Measurements from ENCODE around the gene GPR161. TPM values are rescaled to one million over a fixed set of nuclear protein-coding genes. Genes with fewer than 3 reads are reported as not detected.

GPR161 gene
- total and polyA plus RNA-seq, 9 of the 15 experiments (the other 6 are each of a cell fraction or from before 2014, with no cell fraction given), result 0.15 to 2.4 (median 0.76) TPM

GRCh38 chr1:168082008-168082876 is 54.5 kb downstream of the GPR161 start:
- 42% methylated on average over 8 of the region's 8 CpGs for whole genome bisulfite sequencing (ENCODE audit: insufficient coverage, low coverage, missing lambda C conversion rate)
- POLR2A ChIA-PET, result interaction anchor here (0.6 to 1.3 kb wide), 9 partner anchors 9 to 367 kb away, joined by 3 to 8 read pairs (median 5); partner anchors contain the start of genes DCAF6 and MPC2
- BruUV-seq (replicated peaks), result no TSS peak
- no peak overlapping the region; the same call in 2 of the 3 replicates for H3K27ac ChIP-seq (ENCODE audit: extremely low read depth, low read depth, low read length)
- CTCF ChIA-PET (ENCODE audit: low intra/inter-chr PET ratio), result interaction anchor here (0.8 to 1.2 kb wide), 4 partner anchors 9 to 461 kb away, joined by 3 read pairs; partner anchors contain the start of gene SFT2D2
- in situ Hi-C loops (cut with MboI) (loop anchor here (5.0 kb wide), 1 partner anchor 365 kb away; no protein-coding TSS in a partner anchor), intact Hi-C loops (cut with micrococcal nuclease) (loop anchor here (2.0 to 10.0 kb wide), 6 partner anchors 145 to 477 kb away; partner anchors contain the start of genes DCAF6 and MPC2)
- H3K36me3 ChIP-seq (ENCODE audit: control insufficient read depth, insufficient read depth, low read length), result peaks cover 17% of the 10 kb centered on the region; the same call in 2 of the 3 replicates
- peak; percentile 78 to 87 (median 81) for DNase-seq (ENCODE audit: extremely low read depth in 1 of 4, low spot score in 3 of 4)
- H3K9me3 ChIP-seq (replicated peaks; ENCODE audit: control insufficient read depth, insufficient read depth, low read depth, low read length), result no peaks in the 10 kb centered on the region
- H3K79me2 ChIP-seq (ENCODE audit: control insufficient read depth, insufficient read depth, low read length), result no peaks in the 10 kb centered on the region
- H3K9ac ChIP-seq (ENCODE audit: insufficient read depth in 1 of 2, low read depth in 2 of 2, low read length in 2 of 2), result no peak overlapping the region
- H3K9me1 ChIP-seq (ENCODE audit: control insufficient read depth, insufficient read depth, low read length), result no peaks in the 10 kb centered on the region
- H3K4me1 ChIP-seq (replicated peaks in 1 of 2; ENCODE audit: control insufficient read depth in 2 of 2, insufficient read depth in 2 of 2, low read length in 2 of 2), result peaks cover 8 to 9% of the 10 kb centered on the region in 2 experiments; a peak in 4 of 5 replicates
- 0 out of 2 replicates have a peak overlapping the region, but pooled peaks have one; percentile 11 for H2AFZ ChIP-seq (ENCODE audit: low read depth, low read length)
- peak; percentile 97 for FAIRE-seq
- peak; percentile 92 for ATAC-seq
- no peaks in the 10 kb centered on the region for H4K20me1 ChIP-seq (replicated peaks; ENCODE audit: control insufficient read depth, insufficient read depth, low read length)
- H3K4me2 ChIP-seq (ENCODE audit: insufficient read depth, low read length), result no peak overlapping the region
- H3K4me3 ChIP-seq, result no peak overlapping the region
- H3K27me3 ChIP-seq (ENCODE audit: control insufficient read depth in 2 of 2, insufficient read depth in 2 of 2, low read length in 2 of 2), result no peaks in the 10 kb centered on the region
- TF ChIP-seq MTA2 (IDR thresholded peaks at IDR 0.05; ENCODE audit: low read depth) (0 out of 2 replicates have a peak, but pooled peaks have one; percentile 17), MTA3 (IDR thresholded peaks at IDR 0.05; ENCODE audit: borderline replicate concordance) (peak; percentile 52; the same call in 1 of the 2 replicates), RAD21 (CRISPR knock-in tag; conservative IDR thresholded peaks at IDR 0.05 in 1 of 2, IDR thresholded peaks at IDR 0.05 in 1 of 2) (peak; percentile 62 to 89), E2F5 (CRISPR knock-in tag; IDR thresholded peaks at IDR 0.05) (0 out of 2 replicates have a peak, but pooled peaks have one; percentile 44), TCF3 (CRISPR knock-in tag; IDR thresholded peaks at IDR 0.05) (peak; percentile 46), DEAF1 (CRISPR knock-in tag; IDR thresholded peaks at IDR 0.05) (peak; percentile 46; the same call in 1 of the 2 replicates), TFAP4 (CRISPR knock-in tag; IDR thresholded peaks at IDR 0.05; ENCODE audit: borderline replicate concordance) (peak; percentile 51), USF1 (CRISPR knock-in tag; IDR thresholded peaks at IDR 0.05) (peak; percentile 21; the same call in 1 of the 2 replicates), TOE1 (IDR thresholded peaks at IDR 0.05; ENCODE audit: borderline replicate concordance) (no peak), TOE1 (CRISPR knock-in tag; IDR thresholded peaks at IDR 0.05; ENCODE audit: borderline replicate concordance, low read depth) (peak; percentile 85; the same call in 1 of the 2 replicates), CBFA2T3 (IDR thresholded peaks at IDR 0.05) (peak; percentile 17; the same call in 1 of the 2 replicates), NR1H2 (CRISPR knock-in tag; IDR thresholded peaks at IDR 0.05) (0 out of 2 replicates have a peak, but pooled peaks have one; percentile 57), CCAR2 (IDR thresholded peaks at IDR 0.05; ENCODE audit: low read depth, low read length) (no peak), KDM4B (IDR thresholded peaks at IDR 0.05; ENCODE audit: borderline replicate concordance in 2 of 2, low read depth in 1 of 2) (0 out of 4 replicates have a peak, but pooled peaks of 1 of the 2 experiments have one; percentile 23), TRIM24 (IDR thresholded peaks at IDR 0.05) (no peak)

All from K562 (cell line).